Myometrial cell (primary cell): ENCODE results near the gene TMEM53. TPM values are rescaled to one million over a fixed set of nuclear protein-coding genes. Genes with fewer than 3 reads are reported as not detected.

ENCODE experiments used
- total RNA-seq: library from RNA; depleted of rRNA; stranded (reverse); fragments of >200 nt; gene quantifications from 2 replicates; pipeline ENCODE4 v1.2.3, GENCODE V29; 2015

Gene TMEM53
- 13.6 and 15.3 TPM in 2 replicates for total RNA-seq

GRCh38 chr1:44674113-44675000 is at the start of gene TMEM53, which contains the start of gene ARMH1:
Gene TMEM53, minus strand, starts transcription at chr1:44674481. Its CDS starts 90 bp downstream, at chr1:44674391.
Gene ARMH1, plus strand, starts transcription at chr1:44674714. Its CDS starts 14,984 bp downstream, at chr1:44689698.

Other genes with a start within 250 kb of the TMEM53 start
- gene ARMH1, start 233 bp upstream of the TMEM53 start, total RNA-seq, result not detected in 2 replicates
- not detected in 2 replicates for gene RNU5D-1, start 56.7 kb upstream of the TMEM53 start, total RNA-seq
- 39.7 and 53.3 TPM in 2 replicates for gene KIF2C, start 65.4 kb upstream of the TMEM53 start, total RNA-seq
- 2,552 and 2,899 TPM in 2 replicates for gene RPS8, start 101.1 kb upstream of the TMEM53 start, total RNA-seq
- gene BEST4, start 113.7 kb upstream of the TMEM53 start, total RNA-seq, result under 0.01 TPM in 1 of 2 replicates, not detected in the other
- gene PLK3, start 125.9 kb upstream of the TMEM53 start, total RNA-seq, result 27.1 and 37.7 TPM in 2 replicates
- gene DYNLT4, start 132.9 kb upstream of the TMEM53 start, total RNA-seq, result not detected in 2 replicates
- gene BTBD19, start 134.0 kb upstream of the TMEM53 start, total RNA-seq, result 2.0 and 5.1 TPM in 2 replicates
- gene PTCH2, start 168.8 kb upstream of the TMEM53 start, total RNA-seq, result under 0.01 and 0.18 TPM in 2 replicates